ENCODE measurements around the gene HOOK2. TPM values are rescaled to one million over a fixed set of nuclear protein-coding genes. Genes with fewer than 3 reads are reported as not detected.

Gene HOOK2
- total RNA-seq, 1 donor from 2014 or later = 13.3 TPM

GRCh38 chr19:12750851-12751250, 24.5 kb downstream of the HOOK2 start:
- H3K9me3 Mint-ChIP-seq = peaks cover 6% of the 10 kb centered on the region
- intact Hi-C loops (cut with micrococcal nuclease) = no loop called here
- peaks cover 5% of the 10 kb centered on the region for H3K27me3 Mint-ChIP-seq (ENCODE audit: insufficient read depth)
- H3K36me3 Mint-ChIP-seq (ENCODE audit: low read depth) = peaks cover 15% of the 10 kb centered on the region
- no peak overlapping the region for H3K27ac Mint-ChIP-seq
- H3K4me3 Mint-ChIP-seq = no peak overlapping the region
- no peaks in the 10 kb centered on the region for H3K4me1 Mint-ChIP-seq (ENCODE audit: low read depth)
- no peak for DNase-seq (ENCODE audit: low spot score)

- peaks cover 5% of the 10 kb centered on the region for H3K27me3 Mint-ChIP-seq (ENCODE audit: insufficient read depth)
- no peaks in the 10 kb centered on the region for H3K4me1 Mint-ChIP-seq (ENCODE audit: low read depth)
- intact Hi-C loops (cut with micrococcal nuclease) = no loop called here
- H3K4me3 Mint-ChIP-seq = no peak overlapping the region
- H3K27ac Mint-ChIP-seq = no peak overlapping the region
- no peak for DNase-seq (ENCODE audit: low spot score)
- peaks cover 18% of the 10 kb centered on the region for H3K36me3 Mint-ChIP-seq (ENCODE audit: low read depth)
- peaks cover 6% of the 10 kb centered on the region for H3K9me3 Mint-ChIP-seq
Measured at GRCh38 chr19:12749938-12750521, 25.3 kb downstream of the HOOK2 start.

- H3K27me3 Mint-ChIP-seq (ENCODE audit: insufficient read depth) = peaks cover 5% of the 10 kb centered on the region
- H3K27ac Mint-ChIP-seq = no peak overlapping the region
- H3K4me1 Mint-ChIP-seq (ENCODE audit: low read depth) = no peaks in the 10 kb centered on the region
- peaks cover 6% of the 10 kb centered on the region for H3K9me3 Mint-ChIP-seq
- H3K4me3 Mint-ChIP-seq = no peak overlapping the region
- peaks cover 22% of the 10 kb centered on the region for H3K36me3 Mint-ChIP-seq (ENCODE audit: low read depth)
- intact Hi-C loops (cut with micrococcal nuclease) = no loop called here
- no peak for DNase-seq (ENCODE audit: low spot score)
Measured at GRCh38 chr19:12748489-12748888, 26.9 kb downstream of the HOOK2 start.

GRCh38 chr19:12745166-12745897, 30.0 kb downstream of the HOOK2 start:
- Mint-ChIP-seq H3K9me3 (peaks cover 6% of the 10 kb centered on the region), H3K36me3 (ENCODE audit: low read depth) (peaks cover 29% of the 10 kb centered on the region), H3K27ac (no peak overlapping the region), H3K4me3 (no peak overlapping the region), H3K27me3 (ENCODE audit: insufficient read depth) (no peaks in the 10 kb centered on the region), H3K4me1 (ENCODE audit: low read depth) (no peaks in the 10 kb centered on the region)
- intact Hi-C loops (cut with micrococcal nuclease) = no loop called here
- no peak for DNase-seq (ENCODE audit: low spot score)

GRCh38 chr19:12737835-12738351, 37.5 kb downstream of the HOOK2 start:
- intact Hi-C loops (cut with micrococcal nuclease) = loop anchor here (1.0 to 10.0 kb wide), 9 partner anchors 16 to 1643 kb away; partner anchors contain the start of genes CALR, DHPS, FBXW9 and GCDH
- H3K27ac Mint-ChIP-seq = peak overlapping the region; percentile 29
- H3K4me3 Mint-ChIP-seq = peak overlapping the region; percentile 99
- no peaks in the 10 kb centered on the region for H3K27me3 Mint-ChIP-seq (ENCODE audit: insufficient read depth)
- peaks cover 23% of the 10 kb centered on the region for H3K4me1 Mint-ChIP-seq (ENCODE audit: low read depth)
- no peaks in the 10 kb centered on the region for H3K9me3 Mint-ChIP-seq
- H3K36me3 Mint-ChIP-seq (ENCODE audit: low read depth) = peaks cover 17% of the 10 kb centered on the region
- no peak for DNase-seq (ENCODE audit: low spot score)

- H3K4me3 Mint-ChIP-seq = peak within 1 kb of the TSS; percentile 99
- no peaks in the 10 kb centered on the region for H3K27me3 Mint-ChIP-seq (ENCODE audit: insufficient read depth)
- peaks cover 18% of the 10 kb centered on the region for H3K36me3 Mint-ChIP-seq (ENCODE audit: low read depth)
- H3K27ac Mint-ChIP-seq = peak within 1 kb of the TSS; percentile 83
- H3K9me3 Mint-ChIP-seq = no peaks in the 10 kb centered on the region
- H3K4me1 Mint-ChIP-seq (ENCODE audit: low read depth) = peaks cover 28% of the 10 kb centered on the region
- peak; percentile 75 for DNase-seq (ENCODE audit: low spot score)
- intact Hi-C loops (cut with micrococcal nuclease) = loop anchor here (1.0 to 10.0 kb wide), 9 partner anchors 15 to 1642 kb away; partner anchors contain the start of genes CALR, DHPS, FBXW9 and GCDH
Measured at GRCh38 chr19:12736995-12737834, 38.1 kb downstream of the HOOK2 start, which contains the start of gene GET3. Gene GET3 (plus strand): TSS chr19:12737497. CDS start chr19:12737506, 9 bp downstream.

- no peaks in the 10 kb centered on the region for H3K27me3 Mint-ChIP-seq (ENCODE audit: insufficient read depth)
- peaks cover 38% of the 10 kb centered on the region for H3K4me1 Mint-ChIP-seq (ENCODE audit: low read depth)
- intact Hi-C loops (cut with micrococcal nuclease) = loop anchor here (1.0 to 10.0 kb wide), 7 partner anchors 10 to 1639 kb away; partner anchors contain the start of genes FARSA, FBXW9, NACC1 and TNPO2
- H3K9me3 Mint-ChIP-seq = no peaks in the 10 kb centered on the region
- H3K36me3 Mint-ChIP-seq (ENCODE audit: low read depth) = peaks cover 28% of the 10 kb centered on the region
- DNase-seq (ENCODE audit: low spot score) = peak; percentile 52
- H3K27ac Mint-ChIP-seq = peak overlapping the region; percentile 98
- H3K4me3 Mint-ChIP-seq = peak overlapping the region; percentile 99
Measured at GRCh38 chr19:12733369-12734214, 41.8 kb downstream of the HOOK2 start.

- peaks cover 33% of the 10 kb centered on the region for H3K4me1 Mint-ChIP-seq (ENCODE audit: low read depth)
- intact Hi-C loops (cut with micrococcal nuclease) = loop anchor here (10.0 kb wide), 2 partner anchors 383 to 1637 kb away; partner anchors contain the start of genes NACC1 and TRMT1
Measured at GRCh38 chr19:12731337-12731736, 44.0 kb downstream of the HOOK2 start.

GRCh38 chr19:12730064-12730463, 45.3 kb downstream of the HOOK2 start:
- Mint-ChIP-seq H3K36me3 (ENCODE audit: low read depth) (peaks cover 39% of the 10 kb centered on the region), H3K27me3 (ENCODE audit: insufficient read depth) (no peaks in the 10 kb centered on the region), H3K27ac (no peak overlapping the region), H3K4me3 (peak overlapping the region; percentile 25), H3K9me3 (no peaks in the 10 kb centered on the region), H3K4me1 (ENCODE audit: low read depth) (peaks cover 34% of the 10 kb centered on the region)
- intact Hi-C loops (cut with micrococcal nuclease) = loop anchor here (10.0 kb wide), 2 partner anchors 385 to 1635 kb away; partner anchors contain the start of genes NACC1 and TRMT1
- no peak for DNase-seq (ENCODE audit: low spot score)

More at GRCh38 chr19:12731337-12731736, 44.0 kb downstream of the HOOK2 start:
- H3K9me3 Mint-ChIP-seq = no peaks in the 10 kb centered on the region
- H3K27ac Mint-ChIP-seq = no peak overlapping the region
- no peaks in the 10 kb centered on the region for H3K27me3 Mint-ChIP-seq (ENCODE audit: insufficient read depth)
- peaks cover 39% of the 10 kb centered on the region for H3K36me3 Mint-ChIP-seq (ENCODE audit: low read depth)
- H3K4me3 Mint-ChIP-seq = no peak overlapping the region
- no peak for DNase-seq (ENCODE audit: low spot score)

GRCh38 chr19:12727745-12728433, 47.5 kb downstream of the HOOK2 start:
- no peak for DNase-seq (ENCODE audit: low spot score)
- Mint-ChIP-seq H3K9me3 (no peaks in the 10 kb centered on the region), H3K27me3 (ENCODE audit: insufficient read depth) (no peaks in the 10 kb centered on the region), H3K36me3 (ENCODE audit: low read depth) (peaks cover 38% of the 10 kb centered on the region), H3K4me3 (no peak overlapping the region), H3K27ac (no peak overlapping the region), H3K4me1 (ENCODE audit: low read depth) (peaks cover 40% of the 10 kb centered on the region)
- intact Hi-C loops (cut with micrococcal nuclease) = no loop called here

GRCh38 chr19:12726988-12727316, 48.4 kb downstream of the HOOK2 start:
- Mint-ChIP-seq H3K36me3 (ENCODE audit: low read depth) (peaks cover 39% of the 10 kb centered on the region), H3K4me1 (ENCODE audit: low read depth) (peaks cover 37% of the 10 kb centered on the region), H3K9me3 (no peaks in the 10 kb centered on the region), H3K4me3 (no peak overlapping the region), H3K27me3 (ENCODE audit: insufficient read depth) (no peaks in the 10 kb centered on the region), H3K27ac (no peak overlapping the region)
- no peak for DNase-seq (ENCODE audit: low spot score)
- intact Hi-C loops (cut with micrococcal nuclease) = no loop called here
